Liver (tissue), 3 donors: ENCODE results near the gene RBM45.

Source experiments
- CTCF ChIP-seq: fragments of 150-350 bp; IDR thresholded peaks from 2 replicates; pipeline ENCODE4 v1.5.1; 2017; ENCODE audit warnings: improper control_type of control experiment, low read depth, low read length; ENCODE audit not compliant: missing input control
- FOXA2 ChIP-seq: IDR thresholded peaks from 2 replicates; pipeline ENCODE4 v1.6.1; 2016; ENCODE audit warnings: antibody characterized with exemption
- GABPA ChIP-seq, 2 donors: IDR thresholded peaks in 1 of 2; conservative IDR thresholded peaks in 1 of 2; 2 replicates each; pipeline ENCODE4 v1.6.1; 2016; ENCODE audit warnings: antibody characterized with exemption in 2 of 2, mild to moderate bottlenecking in 1 of 2, moderate library complexity in 1 of 2
- JUND ChIP-seq, 2 donors: IDR thresholded peaks; 2 replicates each; pipeline ENCODE4 v1.6.1; 2016; ENCODE audit warnings: antibody characterized with exemption in 2 of 2
- REST ChIP-seq: IDR thresholded peaks from 2 replicates; pipeline ENCODE4 v1.6.1; 2016; ENCODE audit warnings: antibody characterized with exemption, mild to moderate bottlenecking
- RXRA ChIP-seq, 2 donors: IDR thresholded peaks; 2 replicates each; pipeline ENCODE4 v1.6.1; 2017 to 2018; ENCODE audit warnings: antibody characterized with exemption in 2 of 2, mild to moderate bottlenecking in 1 of 2
- SP1 ChIP-seq: IDR thresholded peaks from 2 replicates; pipeline ENCODE4 v1.6.1; 2018; ENCODE audit warnings: antibody characterized with exemption, mild to moderate bottlenecking
- YY1 ChIP-seq: IDR thresholded peaks from 2 replicates; pipeline ENCODE4 v1.6.1; 2016; ENCODE audit warnings: antibody characterized with exemption, mild to moderate bottlenecking
- TF ChIP-seq, protein P1 (sequence below): IDR thresholded peaks from 2 replicates; pipeline ENCODE4 v1.6.1; 2016; ENCODE audit warnings: antibody characterized with exemption
- donor health status: healthy.
- donor health status: healthy.

DNA sequence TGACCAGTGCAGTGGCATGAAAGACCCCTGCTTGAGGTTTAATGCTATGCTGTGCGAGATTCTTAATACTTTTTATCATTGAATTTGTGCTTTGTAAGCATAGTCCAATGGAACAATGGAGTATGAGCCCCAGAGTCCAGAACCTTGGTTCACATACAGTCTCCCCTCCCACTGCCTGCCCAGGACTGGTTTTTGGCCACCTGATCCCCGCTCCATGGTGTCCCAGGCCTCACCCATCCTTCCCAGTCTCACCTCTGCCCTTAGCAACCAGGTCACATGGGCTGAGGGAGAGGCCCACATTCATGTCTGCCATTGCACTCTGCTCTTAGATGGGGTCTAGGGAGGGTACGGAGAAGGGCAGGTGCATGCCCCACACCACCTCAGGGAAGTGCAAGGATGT, 45.9 kb upstream of the RBM45 start:
- no peak for TF ChIP-seq JUND (IDR thresholded peaks at IDR 0.05)
- TF ChIP-seq CTCF: no peak
- TF ChIP-seq, protein P1, sequence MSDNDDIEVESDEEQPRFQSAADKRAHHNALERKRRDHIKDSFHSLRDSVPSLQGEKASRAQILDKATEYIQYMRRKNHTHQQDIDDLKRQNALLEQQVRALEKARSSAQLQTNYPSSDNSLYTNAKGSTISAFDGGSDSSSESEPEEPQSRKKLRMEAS: no peak
- no peak for TF ChIP-seq SP1
- TF ChIP-seq YY1: no peak
- no peak for TF ChIP-seq RXRA (IDR thresholded peaks at IDR 0.05)
- no peak for TF ChIP-seq REST
- TF ChIP-seq GABPA (IDR thresholded peaks at IDR 0.05 in 1 of 2, conservative IDR thresholded peaks at IDR 0.05 in 1 of 2): no peak
- no peak for TF ChIP-seq FOXA2
